WTC11 (cell line): ENCODE measurements around the gene ITGA5. TPM values are rescaled to one million over a fixed set of nuclear protein-coding genes. Genes with fewer than 3 reads are reported as not detected.

ENCODE experiments used
- ATAC-seq: fragments of 200-7000 bp; cut with Tn5 transposase; 2 replicates; pipeline ENCODE4 v1.10.0; 2021; ENCODE audit warnings: mild to moderate bottlenecking, moderate library complexity
- CTCF ChIA-PET: fragments of 300-600 bp; sonication (Branson Sonifier 250); formaldehyde crosslinking; loops from one replicate; lab custom pipeline; 2021; ENCODE audit warnings: antibody characterized with exemption; lab: Charles Lee
- POLR2A ChIA-PET: fragments of 350-600 bp; sonication (Branson Sonifier 250); formaldehyde crosslinking; loops from one replicate; lab custom pipeline; 2021; ENCODE audit warnings: antibody characterized with exemption; lab: Charles Lee
- DNase-seq: peaks from one replicate; pipeline ENCODE4 v3.0.0; 2021; ENCODE audit warnings: low spot score
- H3K27ac Mint-ChIP-seq: 2 replicates; pipeline ENCODE4 v1.8.0; 2021; ENCODE audit warnings: mixed read lengths
- H3K27me3 Mint-ChIP-seq: 2 replicates; pipeline ENCODE4 v1.8.0; 2021; ENCODE audit warnings: low read depth, mild to moderate bottlenecking, moderate library complexity, mixed read lengths
- H3K36me3 Mint-ChIP-seq: 2 replicates; pipeline ENCODE4 v1.8.0; 2021; ENCODE audit warnings: mixed read lengths
- H3K4me1 Mint-ChIP-seq: 2 replicates; pipeline ENCODE4 v1.8.0; 2022; ENCODE audit warnings: mixed read lengths
- H3K4me3 Mint-ChIP-seq: 2 replicates; pipeline ENCODE4 v1.8.0; 2021; ENCODE audit warnings: mild to moderate bottlenecking, moderate library complexity, mixed read lengths
- H3K9me3 Mint-ChIP-seq: 2 replicates; pipeline ENCODE4 v1.8.0; 2021; ENCODE audit warnings: mixed read lengths
- E2F1 ChIP-seq: sonication (generic); formaldehyde crosslinking; IDR thresholded peaks from 2 replicates; pipeline ENCODE4 v1.8.0; 2022; ENCODE audit warnings: mild to moderate bottlenecking, missing genetic modification reagents
- ETV6 ChIP-seq: sonication (generic); formaldehyde crosslinking; IDR thresholded peaks from 2 replicates; pipeline ENCODE4 v1.8.1; 2022; ENCODE audit warnings: mild to moderate bottlenecking, missing genetic modification reagents
- NFE2L1 ChIP-seq: sonication (generic); formaldehyde crosslinking; IDR thresholded peaks from 2 replicates; pipeline ENCODE4 v1.8.1; 2023; ENCODE audit warnings: missing genetic modification reagents
- PREB ChIP-seq: sonication (generic); formaldehyde crosslinking; IDR thresholded peaks from 2 replicates; pipeline ENCODE4 v1.8.1; 2022; ENCODE audit warnings: mild to moderate bottlenecking, missing genetic modification reagents, moderate library complexity, borderline replicate concordance
- SOX15 ChIP-seq: fragments of 250-450 bp; sonication (Bioruptor Pico); IDR thresholded peaks from 2 replicates; pipeline ENCODE4 v1.9.0; 2021; ENCODE audit warnings: mild to moderate bottlenecking
- SP1 ChIP-seq: sonication (generic); formaldehyde crosslinking; conservative IDR thresholded peaks from 2 replicates; pipeline ENCODE4 v1.8.1; 2022; ENCODE audit warnings: missing genetic modification reagents
- TCF7 ChIP-seq: sonication (generic); formaldehyde crosslinking; IDR thresholded peaks from 2 replicates; pipeline ENCODE4 v1.8.0; 2022; ENCODE audit warnings: mild to moderate bottlenecking, low read depth, missing genetic modification reagents, moderate library complexity
- ZBTB43 ChIP-seq: sonication (generic); formaldehyde crosslinking; IDR thresholded peaks from 2 replicates; pipeline ENCODE4 v1.8.1; 2023; ENCODE audit warnings: mild to moderate bottlenecking, missing genetic modification reagents
- ZNF219 ChIP-seq: sonication (generic); formaldehyde crosslinking; IDR thresholded peaks from 2 replicates; pipeline ENCODE4 v1.8.0; 2023; ENCODE audit warnings: missing genetic modification reagents, mild to moderate bottlenecking, borderline replicate concordance
- ZNF232 ChIP-seq: sonication (generic); formaldehyde crosslinking; IDR thresholded peaks from 2 replicates; pipeline ENCODE4 v1.8.0; 2022; ENCODE audit warnings: mild to moderate bottlenecking, missing genetic modification reagents
- ZNF512 ChIP-seq: sonication (generic); formaldehyde crosslinking; IDR thresholded peaks from 2 replicates; pipeline ENCODE4 v1.8.1; 2022; ENCODE audit warnings: missing genetic modification reagents, borderline replicate concordance
- ZNF671 ChIP-seq: fragments of 250-450 bp; sonication (Bioruptor Pico); IDR thresholded peaks from 2 replicates; pipeline ENCODE4 v1.8.0; 2021; ENCODE audit warnings: mild to moderate bottlenecking
- total RNA-seq: library from RNA; stranded (reverse); gene quantifications from 3 replicates; pipeline ENCODE4 v1.2.3, GENCODE V29; 2021
- TF ChIP-seq, protein P1 (sequence below): fragments of 250-450 bp; sonication (Bioruptor Pico); conservative IDR thresholded peaks from 2 replicates; pipeline ENCODE4 v1.9.0; 2021; ENCODE audit warnings: mild to moderate bottlenecking
- TF ChIP-seq, protein P2 (sequence below): fragments of 250-450 bp; sonication (Bioruptor Pico); IDR thresholded peaks from 2 replicates; pipeline ENCODE4 v2.1.2; 2022; ENCODE audit warnings: mild to moderate bottlenecking, moderate library complexity
- TF ChIP-seq, protein P3 (sequence below): fragments of 200-600 bp; IDR thresholded peaks from 2 replicates; pipeline ENCODE4 v1.8.0; 2022; ENCODE audit warnings: antibody characterized with exemption

ITGA5 gene
- total RNA-seq, 1 experiment from 2014 or later: 21.9 TPM

GRCh38 chr12:54448344-54448743, 29.3 kb upstream of the ITGA5 start (continued):
- TF ChIP-seq SP1 (CRISPR knock-in tag) (no peak), ZNF232 (CRISPR knock-in tag) (no peak)

DNA sequence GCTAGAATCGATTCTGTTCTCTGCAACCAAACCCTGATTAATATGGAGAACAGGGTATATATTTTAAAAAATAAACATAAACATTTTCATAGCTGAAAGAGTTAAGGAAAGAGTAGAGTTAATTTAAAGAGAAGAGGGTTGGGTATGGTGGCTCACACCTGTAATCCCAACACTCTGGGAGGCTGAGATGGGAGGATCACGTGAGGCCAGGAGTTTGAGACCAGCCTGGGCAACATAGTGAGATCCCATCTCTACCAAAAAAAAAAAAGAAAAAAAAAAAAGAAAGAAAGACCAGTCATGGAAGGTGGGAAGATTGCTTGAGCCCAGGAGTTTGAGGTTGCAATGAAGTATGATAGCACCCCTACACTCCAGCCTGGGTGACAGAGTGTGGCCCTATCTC, 28.9 kb upstream of the ITGA5 start:
- TF ChIP-seq ZNF671 (CRISPR knock-in tag) (no peak), TCF7 (CRISPR knock-in tag) (no peak)
- TF ChIP-seq, protein P1, sequence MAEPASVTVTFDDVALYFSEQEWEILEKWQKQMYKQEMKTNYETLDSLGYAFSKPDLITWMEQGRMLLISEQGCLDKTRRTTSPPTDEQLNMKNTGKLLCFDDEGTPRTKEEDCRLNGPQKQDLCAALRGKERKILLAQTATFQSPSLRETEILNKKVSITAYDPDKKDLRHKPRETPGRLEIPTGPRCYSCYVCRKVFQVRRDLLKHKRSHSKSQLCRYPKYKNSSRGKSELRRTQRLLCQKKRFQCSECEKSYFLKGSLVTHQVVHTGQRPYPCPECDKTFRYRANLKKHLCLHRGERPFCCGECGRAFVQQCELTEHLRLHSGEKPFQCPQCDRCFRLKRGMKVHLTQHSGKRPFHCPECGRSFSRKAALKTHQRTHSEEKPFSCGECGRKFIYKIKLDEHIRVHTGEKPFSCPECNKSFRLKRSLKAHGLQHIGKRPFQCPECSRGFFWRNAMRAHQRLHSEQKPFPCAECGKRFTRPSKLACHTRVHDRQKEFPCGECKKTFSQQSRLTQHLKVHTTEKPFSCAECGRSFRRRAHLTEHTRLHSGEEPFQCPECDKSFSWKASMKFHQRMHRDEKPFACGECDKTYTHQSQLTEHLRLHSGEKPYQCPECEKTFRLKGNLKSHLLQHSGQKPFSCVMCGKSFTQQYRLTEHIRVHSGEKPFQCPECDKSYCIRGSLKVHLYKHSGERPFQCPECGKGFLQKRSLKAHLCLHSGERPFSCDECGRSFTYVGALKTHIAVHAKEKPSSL (CRISPR knock-in tag): no peak
- POLR2A ChIA-PET: no interaction called here
- DNase-seq: no peak
- no peak overlapping the region for H3K4me3 Mint-ChIP-seq
- H3K4me1 Mint-ChIP-seq: peaks cover 11% of the 10 kb centered on the region
- peaks cover 99% of the 10 kb centered on the region for H3K27me3 Mint-ChIP-seq
- H3K27ac Mint-ChIP-seq: no peak overlapping the region
- no peak for ATAC-seq
- H3K9me3 Mint-ChIP-seq: no peaks in the 10 kb centered on the region
- CTCF ChIA-PET: interaction anchor here (1.6 to 14.2 kb wide), 2 partner anchors 47 to 68 kb away, joined by 5 to 361 read pairs; no protein-coding TSS in a partner anchor
- H3K36me3 Mint-ChIP-seq: no peaks in the 10 kb centered on the region

DNA sequence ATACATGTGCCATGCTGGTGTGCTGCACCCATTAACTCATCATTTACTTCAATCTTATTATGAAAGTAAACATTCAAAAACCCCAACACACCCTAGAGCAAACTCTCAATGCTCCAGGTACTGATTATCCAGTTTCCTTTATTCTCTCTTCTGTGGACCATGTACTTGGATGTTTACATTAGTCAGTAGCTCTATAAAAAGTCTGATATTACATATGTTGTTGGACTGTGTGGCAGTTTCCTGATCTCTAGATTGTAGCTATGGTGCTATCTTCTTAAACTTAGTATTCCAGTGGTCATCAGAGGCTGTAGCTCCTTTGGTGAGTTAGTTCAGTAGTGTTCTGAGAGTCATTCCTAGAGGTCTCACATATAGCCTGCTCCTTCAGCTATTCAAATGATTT, 25.1 kb upstream of the ITGA5 start:
- Mint-ChIP-seq H3K27ac (no peak overlapping the region), H3K27me3 (peaks cover 99% of the 10 kb centered on the region), H3K36me3 (no peaks in the 10 kb centered on the region)
- CTCF ChIA-PET: interaction anchor here (0.8 to 14.2 kb wide), 4 partner anchors 8 to 83 kb away, joined by 3 to 361 read pairs (median 3); no protein-coding TSS in a partner anchor
- ATAC-seq: no peak
- POLR2A ChIA-PET: no interaction called here
- TF ChIP-seq, protein P2, sequence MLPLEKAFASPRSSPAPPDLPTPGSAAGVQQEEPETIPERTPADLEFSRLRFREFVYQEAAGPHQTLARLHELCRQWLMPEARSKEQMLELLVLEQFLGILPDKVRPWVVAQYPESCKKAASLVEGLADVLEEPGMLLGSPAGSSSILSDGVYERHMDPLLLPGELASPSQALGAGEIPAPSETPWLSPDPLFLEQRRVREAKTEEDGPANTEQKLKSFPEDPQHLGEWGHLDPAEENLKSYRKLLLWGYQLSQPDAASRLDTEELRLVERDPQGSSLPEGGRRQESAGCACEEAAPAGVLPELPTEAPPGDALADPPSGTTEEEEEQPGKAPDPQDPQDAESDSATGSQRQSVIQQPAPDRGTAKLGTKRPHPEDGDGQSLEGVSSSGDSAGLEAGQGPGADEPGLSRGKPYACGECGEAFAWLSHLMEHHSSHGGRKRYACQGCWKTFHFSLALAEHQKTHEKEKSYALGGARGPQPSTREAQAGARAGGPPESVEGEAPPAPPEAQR (CRISPR knock-in tag): no peak
- TF ChIP-seq ETV6 (CRISPR knock-in tag): no peak
- TF ChIP-seq, protein P3, sequence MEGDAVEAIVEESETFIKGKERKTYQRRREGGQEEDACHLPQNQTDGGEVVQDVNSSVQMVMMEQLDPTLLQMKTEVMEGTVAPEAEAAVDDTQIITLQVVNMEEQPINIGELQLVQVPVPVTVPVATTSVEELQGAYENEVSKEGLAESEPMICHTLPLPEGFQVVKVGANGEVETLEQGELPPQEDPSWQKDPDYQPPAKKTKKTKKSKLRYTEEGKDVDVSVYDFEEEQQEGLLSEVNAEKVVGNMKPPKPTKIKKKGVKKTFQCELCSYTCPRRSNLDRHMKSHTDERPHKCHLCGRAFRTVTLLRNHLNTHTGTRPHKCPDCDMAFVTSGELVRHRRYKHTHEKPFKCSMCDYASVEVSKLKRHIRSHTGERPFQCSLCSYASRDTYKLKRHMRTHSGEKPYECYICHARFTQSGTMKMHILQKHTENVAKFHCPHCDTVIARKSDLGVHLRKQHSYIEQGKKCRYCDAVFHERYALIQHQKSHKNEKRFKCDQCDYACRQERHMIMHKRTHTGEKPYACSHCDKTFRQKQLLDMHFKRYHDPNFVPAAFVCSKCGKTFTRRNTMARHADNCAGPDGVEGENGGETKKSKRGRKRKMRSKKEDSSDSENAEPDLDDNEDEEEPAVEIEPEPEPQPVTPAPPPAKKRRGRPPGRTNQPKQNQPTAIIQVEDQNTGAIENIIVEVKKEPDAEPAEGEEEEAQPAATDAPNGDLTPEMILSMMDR: no peak
- TF ChIP-seq PREB: no peak
- no peak for TF ChIP-seq NFE2L1 (CRISPR knock-in tag)
- TF ChIP-seq ZNF219 (CRISPR knock-in tag): no peak
- TF ChIP-seq ZNF512: no peak
- no peak for TF ChIP-seq SOX15 (CRISPR knock-in tag)
- no peak for TF ChIP-seq E2F1 (CRISPR knock-in tag)
- TF ChIP-seq ZBTB43 (CRISPR knock-in tag): no peak
- TF ChIP-seq, all 79 proteins: peak for 0
- H3K4me3 Mint-ChIP-seq: no peak overlapping the region
- H3K9me3 Mint-ChIP-seq: no peaks in the 10 kb centered on the region
- peaks cover 7% of the 10 kb centered on the region for H3K4me1 Mint-ChIP-seq
- no peak for DNase-seq
